Stimulated activated CD8-positive, alpha-beta memory T cell treated with anti-CD3 and anti-CD28 coated beads, Interleukin-4, amount 100 ng/mL, for 1 hour (primary cell): ENCODE results near the gene SMYD3.

ENCODE experiments used
- DNase-seq, 2 donors: peaks; one replicate each; pipeline ENCODE4 v3.0.0-alpha.2; 2020; ENCODE audit warnings: low read depth in 2 of 2, low spot score in 1 of 2

The SMYD3 gene

GRCh38 chr1:245877976-245878375 lies 629.1 kb downstream of the SMYD3 start:
- DNase-seq = no peak

DNA sequence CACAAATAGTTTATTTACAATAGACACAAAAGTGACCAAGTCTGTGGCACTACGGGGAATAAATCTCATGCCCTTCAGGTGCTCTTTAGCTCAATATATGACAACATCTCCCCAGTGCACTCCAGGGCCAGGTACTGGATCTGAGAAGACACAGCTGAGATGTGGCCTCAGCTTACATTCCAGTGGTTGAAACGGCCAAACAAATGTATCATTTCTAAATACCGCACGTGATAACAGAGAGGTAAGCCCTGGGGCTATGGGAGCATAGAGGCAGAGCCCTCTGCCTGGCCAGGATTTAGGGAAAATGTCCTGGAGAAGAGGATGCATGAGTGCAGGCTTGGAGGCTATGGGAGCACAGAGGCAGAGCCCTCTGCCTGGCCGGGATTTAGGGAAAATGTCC lies 630.5 kb downstream of the SMYD3 start:
- DNase-seq = no peak

DNA sequence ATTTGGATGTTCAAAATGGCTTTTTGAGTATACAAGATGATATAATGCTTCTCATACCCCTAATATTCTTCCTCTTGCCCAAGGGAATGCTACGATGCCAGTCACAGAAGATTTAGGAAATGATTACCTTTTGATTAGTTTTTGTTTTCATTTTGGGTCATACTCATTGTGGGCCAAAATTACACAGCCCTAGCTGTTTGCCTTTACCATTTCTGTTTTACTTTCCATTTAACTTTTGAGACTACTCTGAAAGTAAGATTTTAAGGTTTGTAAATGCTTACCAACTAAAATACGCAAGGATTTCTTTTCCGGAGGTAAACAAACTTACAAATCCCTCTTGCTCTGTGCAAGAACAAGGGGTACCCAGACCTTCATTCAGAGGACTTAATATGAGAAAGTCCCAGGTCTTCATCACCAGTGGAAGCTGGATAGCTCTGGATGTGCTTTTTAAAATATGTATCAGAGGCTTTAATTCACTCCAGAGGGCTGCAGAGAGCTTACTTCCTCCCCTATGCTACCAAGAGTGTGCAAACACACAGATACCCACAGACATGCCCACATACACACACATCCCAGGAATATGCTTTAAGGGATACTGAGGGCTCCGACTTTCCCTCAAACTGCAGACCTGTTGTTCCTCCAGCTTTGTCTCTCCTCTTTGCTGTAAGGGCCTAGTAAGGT lies 631.4 kb downstream of the SMYD3 start:
- no peak for DNase-seq

GRCh38 chr1:245874942-245875580 lies 632.0 kb downstream of the SMYD3 start:
- DNase-seq = no peak

DNA sequence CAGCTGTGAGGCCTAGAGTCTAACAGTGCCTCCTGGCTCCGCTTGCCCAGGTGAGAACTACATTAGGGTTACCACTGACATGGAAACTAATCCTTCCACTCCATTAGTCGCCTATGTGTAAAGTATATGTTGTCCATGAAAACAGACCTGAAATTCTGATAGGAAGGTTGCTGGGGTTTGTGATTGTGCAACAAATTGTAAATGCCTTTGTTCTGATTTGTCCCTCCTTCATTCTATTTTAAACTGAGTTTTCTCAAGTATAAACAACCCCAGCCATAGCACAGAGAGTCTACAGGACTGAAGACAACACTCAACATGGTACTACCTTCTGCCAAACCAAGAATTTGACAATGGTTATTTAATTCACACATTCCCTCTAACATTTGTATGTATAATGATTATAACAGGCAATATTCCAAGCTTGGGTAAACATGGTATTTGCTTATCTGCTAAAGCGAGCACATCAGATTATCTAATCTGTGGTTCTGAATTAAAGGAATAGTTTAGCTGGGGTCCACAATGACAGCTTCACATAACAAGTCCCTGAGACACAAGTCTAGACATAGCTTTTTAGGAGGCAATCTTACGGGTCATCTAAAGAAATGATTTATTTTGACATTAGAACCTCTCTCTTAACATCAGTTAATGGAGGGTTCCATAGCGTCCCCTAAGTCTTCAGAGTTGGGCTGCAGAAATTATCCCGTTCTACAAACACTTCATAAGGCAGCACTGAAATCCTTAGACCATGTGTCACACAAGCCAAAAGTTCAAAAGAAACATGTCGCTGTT lies 633.0 kb downstream of the SMYD3 start:
- DNase-seq = no peak

- no peak for DNase-seq
Measured at GRCh38 chr1:245873068-245873467, 634.0 kb downstream of the SMYD3 start.

DNA sequence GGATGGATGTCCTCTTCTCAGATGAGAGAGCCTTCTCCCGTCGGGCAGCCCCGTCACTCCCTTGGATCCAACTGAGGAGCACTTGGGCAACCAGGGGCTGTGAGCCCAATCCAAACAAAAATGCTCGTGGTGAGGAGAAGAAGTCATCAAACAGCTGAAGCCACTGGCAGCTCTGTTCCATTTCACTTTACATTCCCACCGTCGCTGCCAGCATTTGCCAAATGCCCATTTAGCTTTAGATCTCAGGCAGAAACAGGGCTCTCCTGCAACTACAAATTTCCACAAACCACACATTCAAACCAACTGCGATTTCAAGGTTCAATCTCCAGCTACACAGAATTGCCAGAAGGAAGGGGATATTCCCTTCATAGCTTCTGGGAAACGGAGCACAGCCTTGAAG lies 634.6 kb downstream of the SMYD3 start:
- no peak for DNase-seq

DNA sequence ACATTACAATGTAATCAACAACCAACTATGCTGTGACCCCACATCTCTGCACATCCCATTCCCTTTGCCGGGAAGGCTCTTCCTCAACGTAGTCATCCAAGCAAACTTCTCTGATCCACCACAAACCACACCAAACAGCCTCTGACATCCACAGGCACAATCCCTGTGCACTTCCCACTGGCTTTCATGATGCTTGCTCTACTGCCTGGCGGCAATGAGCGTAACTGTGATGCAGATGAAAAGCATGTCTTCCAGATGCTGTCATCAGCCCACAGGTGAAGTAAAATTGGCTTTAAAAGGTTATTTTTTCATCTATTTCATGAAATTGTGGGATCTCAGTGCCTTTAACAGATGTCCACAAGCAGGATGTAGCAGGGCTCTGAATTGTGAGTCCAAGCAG lies 635.2 kb downstream of the SMYD3 start:
- no peak for DNase-seq

GRCh38 chr1:245871191-245871590 lies 635.9 kb downstream of the SMYD3 start:
- no peak for DNase-seq

GRCh38 chr1:245870698-245871097 lies 636.4 kb downstream of the SMYD3 start:
- no peak for DNase-seq

GRCh38 chr1:245869847-245870246 lies 637.2 kb downstream of the SMYD3 start:
- DNase-seq = no peak

GRCh38 chr1:245867738-245868137 lies 639.3 kb downstream of the SMYD3 start:
- DNase-seq = no peak

DNA sequence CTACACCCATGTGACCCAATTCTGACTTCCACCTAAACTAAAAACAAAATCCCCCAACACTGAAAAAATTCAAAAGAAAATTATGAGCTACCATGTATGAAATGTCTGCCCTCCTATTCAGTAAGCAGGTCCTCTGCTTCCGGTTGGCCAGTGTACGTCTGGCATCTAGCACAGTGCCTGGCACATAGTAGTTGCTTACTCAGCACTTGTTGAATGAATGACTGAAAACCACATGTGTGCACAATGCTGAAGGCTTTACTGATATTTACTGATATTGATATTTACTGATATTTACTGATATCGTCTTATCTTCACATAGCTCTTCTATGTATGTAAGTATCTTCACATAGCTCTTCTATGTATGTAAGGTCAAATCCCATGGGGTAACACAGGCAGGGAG lies 642.2 kb downstream of the SMYD3 start:
- DNase-seq = no peak

DNA sequence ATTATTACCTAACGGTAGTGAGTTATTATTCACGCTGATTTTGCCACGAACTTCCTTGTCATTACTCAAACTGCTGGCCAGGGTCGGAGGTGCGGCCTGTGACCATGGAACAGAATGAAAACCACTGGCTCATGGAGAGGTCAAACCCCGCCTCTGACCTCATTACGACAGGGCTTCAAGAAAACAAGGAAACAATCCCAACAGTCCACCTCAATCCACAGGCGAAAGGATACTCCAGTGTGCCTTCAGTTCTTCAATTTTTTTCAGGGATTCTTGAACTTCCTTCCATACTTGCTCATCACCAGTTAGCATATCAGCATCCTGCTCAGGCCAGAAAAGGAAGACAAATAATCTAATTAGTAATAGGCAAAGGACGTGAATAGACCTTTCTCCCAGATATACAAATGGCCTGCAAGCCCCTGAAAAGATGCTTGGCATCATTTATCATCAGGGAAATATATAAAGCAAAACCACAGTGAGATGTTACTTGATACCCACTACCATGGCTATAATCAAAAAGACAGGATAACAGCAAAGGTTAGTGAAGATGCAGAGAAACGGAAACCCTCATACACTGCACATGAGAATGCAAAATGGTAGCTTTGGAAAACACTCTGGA lies 643.4 kb downstream of the SMYD3 start:
- no peak for DNase-seq

DNA sequence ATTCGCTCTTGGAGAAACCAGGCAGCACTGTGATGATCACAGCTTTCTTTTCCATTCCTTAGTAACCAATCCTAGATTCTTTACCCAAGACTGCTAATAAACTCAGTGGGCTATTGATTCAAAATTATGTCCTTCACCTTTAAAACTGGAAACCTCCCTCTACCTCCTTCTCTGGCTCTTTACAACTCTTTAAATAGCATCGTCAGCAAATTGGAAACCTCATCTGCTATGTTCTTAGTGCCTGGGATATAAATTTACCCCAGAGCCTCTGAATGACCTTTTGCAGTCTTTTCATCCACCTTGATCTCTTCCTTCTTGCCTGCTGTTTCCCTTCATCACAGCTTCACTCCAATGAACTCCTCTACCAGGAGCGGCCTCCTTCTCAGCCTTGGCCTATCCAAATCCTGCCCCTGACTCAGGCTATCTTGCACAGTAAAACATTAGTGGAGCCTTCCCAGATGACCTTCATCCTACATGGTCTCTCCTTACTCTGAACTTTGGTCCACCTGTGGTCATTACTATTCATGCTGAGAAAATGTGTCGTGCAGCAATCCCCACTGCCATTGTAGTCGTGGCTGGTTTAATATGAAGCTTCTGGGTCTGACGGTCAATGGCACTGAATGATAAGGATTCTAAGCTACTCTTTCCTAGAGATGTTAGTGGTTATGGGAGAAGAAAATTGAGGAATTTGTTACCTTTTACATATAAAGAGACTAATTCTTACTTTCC lies 644.1 kb downstream of the SMYD3 start:
- DNase-seq = no peak

GRCh38 chr1:245860657-245861544 lies 646.2 kb downstream of the SMYD3 start:
- DNase-seq = no peak

GRCh38 chr1:245859493-245860114 lies 647.5 kb downstream of the SMYD3 start:
- no peak for DNase-seq

DNA sequence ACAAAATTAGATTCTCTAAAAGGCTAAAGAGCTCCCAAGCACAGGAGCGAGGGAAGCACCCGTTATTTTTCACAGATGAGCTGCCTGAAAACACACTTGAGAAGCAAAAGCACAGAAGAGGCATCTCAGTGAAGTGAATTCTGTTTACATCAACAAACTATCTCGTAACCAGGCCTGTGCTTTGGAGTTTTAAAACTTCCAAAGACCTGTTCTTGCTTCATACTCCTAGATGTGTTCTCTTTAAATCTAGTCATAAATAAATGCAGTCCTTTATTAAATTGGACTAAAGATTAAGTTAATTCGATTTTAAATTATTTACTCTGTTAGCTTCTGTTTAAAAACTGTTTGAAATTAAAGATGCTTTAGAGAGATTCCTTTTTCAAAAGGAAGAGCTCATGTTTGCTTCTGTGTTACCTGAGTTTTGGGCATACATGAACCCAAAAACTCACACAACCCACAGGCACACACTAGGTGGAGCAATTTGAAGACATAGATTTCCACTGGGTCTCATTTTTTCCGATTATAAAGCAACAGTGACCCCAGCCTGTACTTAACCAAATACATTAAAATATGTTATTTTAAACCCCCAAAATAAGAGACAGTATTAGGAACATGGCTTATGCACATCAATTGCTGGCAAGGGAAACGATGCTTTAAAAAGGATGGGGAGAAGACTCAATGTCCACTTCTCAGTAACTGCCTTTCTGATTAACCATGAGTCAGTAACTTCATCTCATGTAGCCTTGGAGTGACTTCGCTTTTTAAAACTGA lies 648.2 kb downstream of the SMYD3 start:
- no peak for DNase-seq
